D721Med (cell line): ENCODE results near the gene ST3GAL3.

Experiments
- DNase-seq: peaks from one replicate; pipeline ENCODE4 v3.0.0; 2011; ENCODE audit warnings: low spot score; ENCODE audit not compliant: insufficient read length
- FAIRE-seq: peaks from 2 replicates; lab custom pipeline; 2011; peaks lifted over from hg19 to GRCh38; lab: Jason Lieb, UNC
- TF ChIP-seq, protein P1 (sequence below): IDR thresholded peaks from 2 replicates; pipeline ENCODE4 v1.5.1; 2012; ENCODE audit warnings: mild to moderate bottlenecking, control low read depth; ENCODE audit not compliant: insufficient read depth; ENCODE audit errors: missing control alignments

The ST3GAL3 gene

DNA sequence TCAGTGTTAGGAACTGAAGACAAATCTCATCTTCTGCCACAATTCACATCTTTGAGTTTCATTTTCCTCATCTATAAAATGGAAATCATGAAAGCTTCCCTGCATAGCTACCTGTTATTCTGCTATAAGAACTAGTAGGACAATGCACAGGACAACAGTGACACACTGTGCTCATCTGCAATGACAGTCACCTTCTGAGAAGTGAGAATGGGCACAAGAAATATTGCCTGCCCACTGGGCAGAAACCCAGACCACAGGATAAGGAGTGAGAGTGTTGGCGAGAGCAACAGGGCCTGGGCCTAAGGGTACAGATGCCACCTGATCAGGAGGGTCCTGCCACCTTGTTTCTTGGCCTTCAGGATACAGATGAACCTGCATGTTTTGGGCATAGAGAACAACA, 203.0 kb downstream of the ST3GAL3 start:
- TF ChIP-seq, protein P1, sequence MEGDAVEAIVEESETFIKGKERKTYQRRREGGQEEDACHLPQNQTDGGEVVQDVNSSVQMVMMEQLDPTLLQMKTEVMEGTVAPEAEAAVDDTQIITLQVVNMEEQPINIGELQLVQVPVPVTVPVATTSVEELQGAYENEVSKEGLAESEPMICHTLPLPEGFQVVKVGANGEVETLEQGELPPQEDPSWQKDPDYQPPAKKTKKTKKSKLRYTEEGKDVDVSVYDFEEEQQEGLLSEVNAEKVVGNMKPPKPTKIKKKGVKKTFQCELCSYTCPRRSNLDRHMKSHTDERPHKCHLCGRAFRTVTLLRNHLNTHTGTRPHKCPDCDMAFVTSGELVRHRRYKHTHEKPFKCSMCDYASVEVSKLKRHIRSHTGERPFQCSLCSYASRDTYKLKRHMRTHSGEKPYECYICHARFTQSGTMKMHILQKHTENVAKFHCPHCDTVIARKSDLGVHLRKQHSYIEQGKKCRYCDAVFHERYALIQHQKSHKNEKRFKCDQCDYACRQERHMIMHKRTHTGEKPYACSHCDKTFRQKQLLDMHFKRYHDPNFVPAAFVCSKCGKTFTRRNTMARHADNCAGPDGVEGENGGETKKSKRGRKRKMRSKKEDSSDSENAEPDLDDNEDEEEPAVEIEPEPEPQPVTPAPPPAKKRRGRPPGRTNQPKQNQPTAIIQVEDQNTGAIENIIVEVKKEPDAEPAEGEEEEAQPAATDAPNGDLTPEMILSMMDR = no peak
- FAIRE-seq = no peak
- DNase-seq = no peak

DNA sequence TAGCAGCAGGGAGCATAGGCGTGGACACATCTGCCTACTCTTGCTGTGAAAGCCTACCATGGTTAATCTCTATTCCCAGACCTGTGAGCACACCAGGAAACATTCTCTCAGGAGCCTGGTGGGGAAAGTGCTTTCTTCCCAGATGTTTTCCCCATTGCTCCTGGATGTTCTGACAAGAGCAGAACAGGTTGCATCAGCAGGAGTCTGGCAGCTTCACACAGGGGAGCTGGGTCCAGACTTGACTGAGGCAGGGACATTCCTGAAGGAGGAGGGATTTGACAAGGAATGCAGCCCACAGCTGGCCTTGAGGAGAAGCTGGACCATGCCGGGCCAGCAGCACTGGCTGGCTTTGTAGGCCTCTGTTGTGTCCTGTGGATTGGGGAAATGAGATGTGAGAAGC, 205.3 kb downstream of the ST3GAL3 start:
- FAIRE-seq = no peak
- TF ChIP-seq, protein P1 = no peak
- DNase-seq = no peak

DNA sequence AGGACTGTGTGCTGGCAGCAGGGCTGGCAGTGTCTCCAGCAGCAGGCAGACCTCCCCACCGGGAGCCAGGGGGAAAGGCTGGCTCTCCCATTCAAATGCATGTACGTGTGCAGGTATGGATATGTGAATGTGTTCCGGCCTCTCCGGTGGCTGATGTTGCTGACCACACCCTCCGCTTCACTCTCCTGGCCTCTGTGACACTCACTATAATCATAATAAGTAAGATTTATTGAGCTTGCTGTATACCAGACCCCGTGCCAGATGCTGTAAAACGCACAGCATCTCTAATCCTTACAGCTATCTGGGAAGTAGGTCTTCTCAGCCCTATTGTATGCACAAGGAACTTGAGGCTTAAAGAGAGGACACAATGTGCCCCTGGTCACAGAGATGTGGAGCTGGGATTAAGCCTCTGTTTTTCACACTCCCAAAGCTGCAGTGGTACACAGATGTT, 205.7 kb downstream of the ST3GAL3 start:
- no peak for FAIRE-seq
- TF ChIP-seq, protein P1 = no peak
- DNase-seq = no peak

DNA sequence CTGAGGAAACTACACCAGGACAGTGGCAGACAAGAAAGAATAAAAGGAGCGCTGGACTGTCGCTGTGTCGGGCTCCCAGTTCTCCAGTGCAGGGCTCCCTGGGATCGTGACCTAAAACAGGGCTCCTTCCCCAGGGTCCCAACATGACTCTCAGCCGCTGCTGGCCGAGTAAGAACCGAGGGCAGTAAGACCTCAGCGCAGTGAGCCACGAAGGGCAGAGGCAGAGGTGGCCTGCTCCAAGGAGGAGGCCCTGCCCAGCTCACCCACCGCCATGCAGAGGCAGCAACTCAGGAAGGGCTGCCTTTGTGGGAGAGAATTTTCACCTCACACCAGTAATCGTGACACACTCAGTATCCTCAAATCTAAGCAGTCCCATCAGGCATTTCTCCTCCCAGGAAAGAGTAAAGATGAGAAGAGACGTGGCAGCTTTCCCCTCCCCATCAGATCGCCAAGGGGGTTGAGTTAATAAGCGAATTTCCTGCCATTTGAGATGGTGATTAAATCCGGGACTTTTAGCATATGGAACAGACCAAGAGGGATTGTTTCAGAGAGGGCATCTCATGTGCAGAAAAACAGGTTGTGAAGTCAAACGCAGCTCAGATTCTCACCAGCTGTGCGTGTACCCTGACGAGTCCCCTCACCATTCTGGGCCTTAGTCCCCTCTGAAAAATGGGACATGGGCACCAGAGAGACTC, 206.5 kb downstream of the ST3GAL3 start:
- DNase-seq = no peak
- TF ChIP-seq, protein P1 = no peak
- no peak for FAIRE-seq

DNA sequence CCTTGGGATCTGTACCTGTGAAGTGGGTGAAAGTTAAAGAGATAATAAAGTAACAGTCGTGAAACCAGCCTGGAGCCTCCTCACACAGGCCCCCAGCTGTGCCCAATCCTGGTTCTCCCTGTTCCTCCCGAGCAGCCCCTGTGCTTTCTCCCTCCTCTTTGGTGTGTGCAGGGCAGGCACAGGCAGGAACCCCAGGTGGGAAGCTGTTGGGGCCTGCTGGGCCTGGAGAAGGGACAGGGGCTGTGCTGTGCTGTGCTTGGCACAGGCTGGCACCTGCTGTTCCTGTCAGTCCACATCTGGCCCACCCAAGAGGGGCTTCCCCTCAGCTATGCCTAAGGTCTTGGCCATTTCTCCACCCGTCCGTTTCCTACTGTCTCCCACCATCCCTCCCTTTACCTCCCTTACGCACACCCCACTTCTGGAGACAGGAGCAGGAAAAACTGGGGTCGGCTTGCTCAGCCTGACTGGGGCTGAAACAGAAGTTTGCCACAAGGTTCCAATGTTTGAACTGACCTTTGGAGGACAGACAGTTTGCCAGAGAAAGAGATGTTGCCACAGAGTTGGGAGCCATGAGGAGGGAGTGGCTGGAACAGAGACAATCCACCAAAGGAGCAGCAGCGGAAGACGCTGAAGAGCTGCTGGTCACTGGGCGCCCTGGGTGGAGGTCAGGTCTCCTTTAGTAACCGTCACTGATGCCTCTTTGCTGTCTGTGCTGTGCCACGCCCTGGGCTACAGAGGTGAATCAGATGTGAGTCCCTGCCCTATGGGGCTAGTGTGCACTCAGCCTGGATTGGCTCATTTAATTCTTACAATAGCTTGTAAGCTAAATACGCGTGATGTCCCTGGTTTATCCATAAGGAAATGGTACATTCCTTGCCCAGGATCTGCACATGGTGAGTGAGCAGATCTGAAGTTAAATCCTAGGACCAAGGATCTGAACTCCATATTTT, 207.5 kb downstream of the ST3GAL3 start:
- DNase-seq = no peak
- TF ChIP-seq, protein P1 = no peak
- FAIRE-seq = no peak

DNA sequence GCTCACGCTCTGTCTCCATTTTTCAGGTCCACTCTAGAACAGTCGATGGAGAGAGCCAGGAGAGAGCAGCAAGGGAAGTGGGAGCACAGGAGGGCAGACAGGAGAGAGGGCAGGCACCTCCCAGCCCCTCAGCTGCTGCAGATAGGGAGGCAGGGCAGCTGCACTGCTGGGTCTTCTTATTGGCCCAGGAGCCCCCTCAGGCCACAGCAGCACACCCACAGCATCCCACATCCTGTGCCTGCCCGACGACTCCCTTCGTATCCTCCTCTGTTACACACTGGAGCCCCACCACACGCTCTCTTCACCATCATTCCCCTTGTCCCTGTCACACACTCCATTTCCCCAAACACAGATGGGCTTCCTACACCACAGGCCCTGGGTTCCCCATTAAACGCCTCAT, 212.6 kb downstream of the ST3GAL3 start:
- DNase-seq (no peak), FAIRE-seq (no peak)
- TF ChIP-seq, protein P1 = no peak
